HCEC 1CT (cell line): Measurements from ENCODE around the gene MRGPRE.

Source experiments
- DNase-seq: peaks from one replicate; pipeline ENCODE4 v3.0.0-alpha.2; 2017

MRGPRE gene

DNA sequence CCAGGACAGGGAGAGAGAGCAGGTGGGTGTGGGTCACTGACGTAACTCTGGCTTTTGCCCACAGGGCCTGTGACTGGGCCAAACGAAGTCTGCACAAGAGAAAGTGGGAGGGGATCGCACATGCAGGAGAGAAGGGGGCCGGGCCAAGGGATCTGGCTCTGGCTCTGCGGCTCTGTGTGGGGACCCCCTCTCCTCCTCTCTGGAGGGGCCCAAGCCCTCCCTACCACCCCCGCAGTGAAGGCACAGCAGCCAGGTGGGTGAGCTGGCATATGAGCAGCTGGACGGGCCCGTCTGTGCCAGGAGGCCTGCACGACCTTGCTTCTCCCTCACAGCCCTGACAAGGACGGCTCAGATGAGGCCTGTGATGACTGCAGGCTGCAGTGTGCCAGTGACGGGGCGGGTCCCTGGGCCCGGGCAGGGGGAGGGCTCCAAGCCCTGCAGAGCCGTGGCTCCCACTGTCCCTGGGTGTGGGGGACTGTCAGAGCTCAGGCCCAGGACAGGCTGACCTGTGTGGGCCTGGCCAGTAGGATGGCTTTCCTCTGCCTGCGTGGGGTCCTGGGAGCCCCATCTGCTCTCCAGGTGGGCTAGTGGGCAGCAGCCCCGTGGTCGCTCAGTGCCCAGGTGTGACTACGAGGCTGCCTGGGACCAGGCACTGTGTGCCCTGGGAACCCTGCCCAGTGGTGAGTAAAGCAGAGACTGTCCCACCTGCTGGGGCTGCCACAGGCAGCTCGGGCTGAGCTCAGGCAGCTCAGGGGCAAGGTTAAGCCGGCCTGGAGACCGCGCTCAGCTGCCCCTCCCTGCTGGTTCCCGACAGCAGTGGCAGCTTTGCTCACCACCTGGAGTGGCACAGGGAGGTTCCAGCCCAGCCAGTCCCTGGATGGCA, 35.8 kb downstream of the MRGPRE start:
- DNase-seq = no peak

DNA sequence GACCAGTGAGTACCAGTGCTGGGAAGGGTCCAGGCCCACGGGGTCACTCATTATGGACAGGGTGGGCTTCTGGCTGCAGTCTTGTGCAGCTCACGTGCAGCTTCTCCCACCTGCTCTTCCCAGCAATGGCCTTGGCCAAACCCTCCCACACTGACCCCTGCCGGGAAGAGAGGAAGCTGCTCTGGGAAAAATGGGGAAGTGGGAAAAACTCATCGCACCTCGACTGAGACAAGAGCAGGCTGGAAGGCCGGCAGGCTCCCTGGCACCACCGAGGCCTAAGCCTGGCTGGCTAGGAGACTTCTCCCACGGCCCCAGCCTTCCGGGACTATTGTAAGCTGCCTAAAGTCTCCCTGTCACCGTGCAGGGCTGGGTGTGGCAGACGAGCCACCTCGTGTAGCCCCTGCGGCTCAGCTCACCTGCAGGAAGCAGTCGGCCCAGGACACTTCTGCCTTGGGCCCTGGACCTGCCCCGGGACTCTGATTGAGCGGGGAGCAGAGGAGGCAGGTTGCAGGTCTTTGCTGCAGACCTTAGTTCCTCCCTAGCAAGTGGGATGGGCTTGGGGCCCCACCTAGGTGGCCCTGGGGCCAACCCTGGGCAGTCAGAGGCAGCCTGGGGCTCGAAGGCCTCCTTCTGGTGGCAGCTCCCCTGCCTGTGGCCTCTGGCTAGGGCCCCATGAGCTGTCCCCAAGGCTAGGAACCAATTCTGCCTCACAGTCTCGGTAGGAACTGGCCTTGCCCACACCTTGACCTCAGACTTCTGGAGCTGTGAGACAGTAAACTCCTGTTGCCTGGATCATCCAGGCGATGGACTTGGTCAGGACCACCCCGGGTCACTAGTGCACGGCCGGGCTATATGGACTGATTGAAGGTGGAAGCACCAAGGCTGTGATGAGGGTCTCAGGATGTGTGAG, 36.7 kb downstream of the MRGPRE start:
- no peak for DNase-seq

DNA sequence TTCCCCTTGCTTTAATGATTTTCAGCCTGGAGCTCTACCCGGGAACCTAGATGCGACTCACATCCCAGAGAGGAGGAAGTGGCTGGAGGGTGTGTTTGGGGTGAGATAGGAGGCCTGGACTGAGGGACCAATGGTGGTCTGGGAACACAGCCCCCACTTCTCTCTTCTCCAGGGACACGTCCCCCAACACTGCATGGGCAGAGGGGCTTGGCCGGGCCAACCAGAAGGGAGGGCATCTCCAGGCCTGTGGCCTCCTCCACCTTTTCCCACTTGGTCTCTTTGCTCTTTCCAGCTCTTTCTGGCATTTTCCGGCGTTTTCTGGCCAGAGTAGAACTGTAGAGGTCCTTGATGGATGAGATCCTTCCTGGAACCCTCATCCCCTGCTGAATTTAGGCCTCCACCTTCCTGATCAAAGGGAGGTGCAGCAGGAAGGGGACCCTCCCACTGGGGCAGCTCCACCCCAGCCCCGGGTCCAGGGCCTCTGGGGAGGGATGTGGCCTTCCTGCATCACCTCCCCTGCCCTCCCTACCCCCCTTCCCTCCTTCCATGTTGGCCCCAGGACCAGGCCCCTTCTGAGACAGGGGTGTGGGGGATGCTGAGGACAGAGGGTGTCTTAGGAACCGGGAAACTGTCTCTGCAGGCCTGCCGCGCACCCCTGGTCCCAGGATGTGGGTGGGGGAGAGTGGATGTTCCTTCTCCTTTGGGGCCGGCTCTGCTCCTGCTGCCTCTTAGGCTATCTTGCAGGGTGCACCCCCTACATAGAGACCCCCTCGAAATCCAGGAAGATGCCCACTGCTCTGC, 38.0 kb downstream of the MRGPRE start:
- DNase-seq = no peak

DNA sequence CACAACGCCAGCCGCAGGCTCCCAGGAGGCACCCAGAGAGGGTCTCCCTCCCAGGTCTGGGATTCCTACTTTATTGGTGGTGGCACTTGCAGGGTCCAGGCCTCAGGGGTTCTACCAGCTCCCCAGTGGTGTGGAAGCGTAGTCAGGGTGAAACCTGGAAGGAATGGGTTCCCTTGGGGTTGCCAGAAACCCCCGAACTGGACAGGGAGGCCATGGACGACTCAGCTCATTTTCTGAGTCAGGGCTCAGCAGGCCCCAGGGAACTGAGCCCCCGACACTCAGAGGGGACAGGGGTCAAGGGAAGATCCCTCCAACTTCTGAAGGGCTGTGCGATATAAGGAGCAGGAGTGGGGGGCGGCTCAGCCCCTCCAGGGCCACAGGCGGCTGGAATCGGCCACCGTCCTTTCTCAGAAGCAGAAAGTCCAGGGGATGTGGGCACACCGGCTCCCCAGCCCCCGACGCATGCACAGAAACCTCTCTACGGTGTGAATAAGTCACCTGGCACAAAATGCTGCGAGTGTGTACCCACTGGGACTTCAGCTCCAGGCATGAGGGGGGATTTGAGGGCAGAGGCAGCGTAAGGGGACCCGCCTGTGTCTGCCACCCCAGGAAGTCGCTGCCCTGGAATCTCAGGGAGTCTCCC, 38.7 kb downstream of the MRGPRE start:
- DNase-seq = no peak

DNA sequence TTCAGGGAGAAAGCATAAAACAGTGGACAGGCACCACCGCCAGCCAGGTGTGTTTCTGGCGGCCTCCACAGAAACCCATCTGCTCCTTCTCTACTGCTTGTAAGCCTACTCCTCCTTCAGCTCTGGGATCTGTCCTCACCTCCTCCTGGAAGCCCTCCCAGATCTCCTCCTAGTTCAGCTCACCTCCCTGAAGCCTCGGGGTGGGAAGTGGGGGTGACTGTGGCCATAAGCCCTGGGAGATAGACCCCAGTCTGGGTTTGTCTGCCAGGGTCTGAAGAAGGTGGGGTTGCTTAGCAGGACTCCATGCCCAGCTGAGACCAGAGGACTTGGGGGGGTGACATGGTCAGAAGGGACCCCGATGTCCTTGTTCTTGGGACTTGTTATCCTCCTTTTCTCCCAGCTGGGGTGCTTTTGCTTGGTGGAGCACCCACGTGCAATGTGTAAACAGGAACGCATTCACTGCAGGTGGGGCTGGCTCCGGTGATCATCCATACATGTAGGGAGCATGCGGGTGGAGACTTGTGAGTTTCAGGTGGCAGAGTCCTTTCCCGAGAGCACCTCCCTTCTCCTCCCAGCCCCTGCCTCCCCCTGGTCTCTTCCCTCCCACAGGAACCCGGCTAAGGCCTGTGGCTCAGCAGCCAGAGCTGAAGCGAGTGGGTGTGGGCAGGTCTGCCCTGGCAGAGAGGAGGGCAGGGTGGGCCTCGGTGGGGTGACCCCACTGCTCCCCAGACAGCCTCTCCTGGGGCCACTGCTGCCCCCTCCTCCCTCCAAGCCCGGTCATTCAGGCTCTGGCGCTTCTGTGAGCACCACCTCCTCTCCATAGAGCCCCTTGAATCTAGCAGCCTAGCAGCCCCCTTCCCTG, 39.5 kb downstream of the MRGPRE start:
- no peak for DNase-seq

DNA sequence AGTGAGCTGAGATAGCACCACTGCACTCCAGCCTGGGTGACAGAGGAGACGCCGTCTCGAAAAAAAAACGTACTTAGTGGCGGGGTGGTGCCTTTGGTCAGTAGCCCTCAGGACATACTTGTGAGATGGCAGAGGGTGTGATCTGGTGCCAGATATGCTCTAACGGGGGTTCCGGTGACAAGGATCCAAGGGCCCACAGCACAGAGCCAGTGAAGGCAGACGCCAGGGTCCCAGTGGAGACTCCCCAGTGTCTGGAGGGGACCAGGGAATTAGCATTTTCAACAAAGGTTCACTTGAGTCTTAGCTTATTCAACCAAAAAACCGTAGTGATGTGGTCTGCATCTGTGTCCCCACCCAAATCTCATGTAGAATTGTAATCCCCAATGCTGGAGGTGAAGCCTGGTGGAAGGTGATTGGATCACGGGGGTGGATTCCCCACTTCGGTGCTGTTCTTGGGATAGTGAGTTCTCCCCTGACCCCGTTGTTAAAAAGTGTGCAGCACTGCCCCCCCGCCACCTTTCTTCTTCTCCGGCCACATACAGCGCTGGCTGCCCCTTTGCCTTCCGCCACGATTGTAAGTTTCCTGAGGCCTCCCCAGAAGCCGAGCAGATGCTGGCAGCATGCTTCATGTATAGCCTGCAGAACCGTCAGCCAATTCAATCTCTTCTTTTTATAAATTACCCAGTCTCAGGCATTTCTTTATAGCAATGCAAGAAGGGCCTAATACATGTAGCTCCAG, 40.5 kb downstream of the MRGPRE start:
- DNase-seq = no peak

DNA sequence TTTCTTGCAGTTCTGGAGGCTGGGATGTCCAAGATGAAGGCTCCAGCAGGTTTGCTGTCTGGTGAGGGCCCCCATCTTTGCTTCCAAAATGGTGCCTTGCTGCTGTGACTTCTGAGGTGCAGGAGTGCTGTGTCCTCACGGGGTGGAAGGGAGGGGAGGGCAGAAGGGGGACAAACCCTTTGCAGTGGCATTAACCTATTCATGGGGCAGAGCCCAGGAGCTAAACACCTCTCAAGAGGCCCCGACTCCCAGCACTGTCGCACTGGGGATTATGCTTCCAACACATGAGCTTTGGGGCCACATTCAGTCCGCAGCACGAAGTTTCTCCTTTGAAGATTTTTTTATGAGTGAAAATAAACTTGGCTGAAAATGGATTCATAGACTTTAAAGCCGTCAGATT, 41.6 kb downstream of the MRGPRE start:
- no peak for DNase-seq

DNA sequence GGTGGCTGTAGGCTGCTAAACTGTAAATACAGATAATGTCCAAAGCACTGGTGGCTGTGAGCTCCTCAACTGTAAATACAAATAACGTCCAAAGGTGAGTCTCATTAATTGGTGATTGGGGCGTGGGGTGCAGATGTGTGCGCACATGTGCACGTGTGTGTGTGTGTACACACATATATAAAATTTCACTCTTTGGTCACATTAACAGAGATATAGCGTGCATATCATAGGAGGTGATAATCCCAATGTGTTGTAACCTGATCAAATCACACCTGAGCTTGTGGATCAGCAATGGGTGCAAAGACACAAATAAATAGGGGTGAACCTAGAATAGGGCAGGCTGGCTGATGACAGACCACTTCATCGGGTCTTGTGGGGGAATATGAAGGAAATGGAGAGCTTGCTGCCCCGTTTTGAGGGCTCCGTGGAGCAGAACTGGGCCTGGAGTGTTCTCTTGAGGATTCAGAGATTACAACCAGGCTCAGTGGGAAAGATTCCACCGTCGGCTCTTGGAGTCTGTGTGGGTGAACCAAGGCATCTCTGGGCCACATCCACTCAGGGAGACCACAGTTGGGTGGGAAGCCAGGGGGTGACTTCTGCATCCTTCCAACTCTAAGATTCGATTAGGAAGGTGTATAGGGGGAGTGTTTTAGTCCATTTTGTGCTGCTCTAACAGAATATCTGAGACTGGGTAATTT, 42.2 kb downstream of the MRGPRE start:
- no peak for DNase-seq

DNA sequence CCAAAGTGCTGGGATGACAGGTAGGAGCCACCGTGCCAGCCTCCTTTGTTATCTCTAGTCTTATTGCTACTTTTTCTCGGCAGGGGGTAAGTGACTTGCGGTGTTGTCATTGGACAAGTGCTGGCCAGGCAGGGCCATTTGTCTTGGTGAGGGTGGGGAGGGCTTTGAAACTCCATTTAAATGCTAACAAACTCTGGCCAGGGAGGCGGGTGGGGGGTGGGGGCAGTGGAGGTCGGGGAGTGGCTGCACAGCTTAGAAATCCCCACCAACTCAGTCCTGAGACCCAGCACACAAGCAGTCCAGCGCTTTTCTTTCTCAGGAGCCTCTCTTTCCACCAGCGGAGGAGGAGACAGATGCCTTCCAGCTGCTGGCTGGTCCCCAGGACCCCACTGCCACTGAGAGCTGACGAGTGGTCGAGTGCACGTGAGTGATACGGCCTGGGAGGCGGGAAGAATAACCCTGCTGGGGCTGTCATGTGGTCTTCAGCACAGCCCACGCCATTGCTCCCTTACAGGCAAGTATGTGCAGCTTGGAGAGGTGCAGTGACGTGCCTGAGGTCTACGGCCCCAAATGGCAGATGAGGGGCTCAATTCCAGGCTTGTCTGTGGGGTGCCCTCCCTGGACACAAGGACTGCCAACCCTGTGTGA, 42.9 kb downstream of the MRGPRE start:
- no peak for DNase-seq

DNA sequence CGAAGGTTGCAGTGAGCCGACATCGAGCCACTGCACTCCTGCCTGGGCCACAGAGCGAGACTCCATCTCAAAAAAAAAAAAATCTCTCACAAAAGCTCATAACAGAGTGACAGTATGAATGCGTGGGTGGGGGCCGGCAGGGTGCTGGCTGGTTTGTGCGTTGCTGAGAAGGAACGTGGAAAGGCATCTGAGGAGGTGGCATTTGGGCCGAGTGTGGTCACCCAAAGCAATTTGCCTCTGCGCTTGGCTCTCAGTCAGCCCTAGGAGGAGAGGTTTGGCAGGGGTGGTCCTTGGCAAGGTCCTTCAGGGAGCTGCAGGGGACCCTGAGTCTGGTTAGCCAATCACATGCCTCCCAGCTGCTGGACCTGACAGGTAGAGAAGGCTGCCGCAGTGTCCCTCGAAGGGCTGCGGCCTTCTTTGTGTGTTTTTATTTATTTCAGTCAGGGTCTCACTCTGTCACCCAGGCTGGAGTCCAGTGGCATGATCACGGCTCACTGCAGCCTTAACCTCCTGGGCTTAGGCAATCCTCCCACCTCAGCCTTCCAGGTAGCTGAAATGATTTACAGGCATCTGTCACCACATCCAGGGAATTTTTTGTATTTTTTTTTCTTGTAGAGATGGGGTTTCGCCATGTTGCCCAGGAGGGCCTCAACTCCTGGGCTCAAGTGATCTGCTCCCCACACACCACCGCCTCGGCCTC, 43.6 kb downstream of the MRGPRE start:
- no peak for DNase-seq

DNA sequence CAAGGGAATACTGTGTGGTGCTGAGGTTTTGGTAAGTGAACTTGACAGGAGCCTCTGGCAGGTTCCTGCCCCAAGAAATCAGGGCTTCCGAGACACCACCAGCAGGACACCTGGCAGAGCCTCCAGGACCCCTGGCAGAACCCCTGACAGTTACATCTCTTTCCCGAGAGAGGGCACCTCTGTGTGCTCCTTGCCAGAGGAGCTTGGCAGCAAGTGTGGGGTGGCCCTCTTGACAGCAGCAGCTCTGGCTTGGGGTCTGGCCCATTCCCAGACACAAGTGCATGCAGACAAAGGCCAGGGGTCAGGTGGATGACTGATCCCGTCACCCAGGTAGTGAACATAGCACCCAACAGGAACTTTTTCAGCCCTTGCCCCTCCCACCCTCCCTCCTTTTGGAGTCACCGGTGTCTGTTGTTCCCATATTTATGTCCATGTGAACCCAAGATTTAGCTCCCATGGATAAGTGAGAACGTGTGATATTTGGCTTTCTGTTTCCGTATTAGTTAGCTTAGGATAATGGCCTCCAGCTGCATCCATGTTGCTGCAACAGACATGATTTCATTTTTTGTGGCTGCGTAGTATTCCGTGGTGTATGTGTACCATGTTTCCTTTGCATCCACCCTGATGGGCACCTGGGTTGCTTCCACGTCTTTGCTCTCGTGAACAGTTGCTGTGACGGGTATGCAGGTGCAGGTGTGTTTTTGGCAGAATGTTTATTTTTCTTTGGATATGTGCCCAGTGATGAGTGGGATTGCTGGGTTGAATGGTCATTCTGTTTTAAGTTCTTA, 45.9 kb downstream of the MRGPRE start:
- DNase-seq = no peak

DNA sequence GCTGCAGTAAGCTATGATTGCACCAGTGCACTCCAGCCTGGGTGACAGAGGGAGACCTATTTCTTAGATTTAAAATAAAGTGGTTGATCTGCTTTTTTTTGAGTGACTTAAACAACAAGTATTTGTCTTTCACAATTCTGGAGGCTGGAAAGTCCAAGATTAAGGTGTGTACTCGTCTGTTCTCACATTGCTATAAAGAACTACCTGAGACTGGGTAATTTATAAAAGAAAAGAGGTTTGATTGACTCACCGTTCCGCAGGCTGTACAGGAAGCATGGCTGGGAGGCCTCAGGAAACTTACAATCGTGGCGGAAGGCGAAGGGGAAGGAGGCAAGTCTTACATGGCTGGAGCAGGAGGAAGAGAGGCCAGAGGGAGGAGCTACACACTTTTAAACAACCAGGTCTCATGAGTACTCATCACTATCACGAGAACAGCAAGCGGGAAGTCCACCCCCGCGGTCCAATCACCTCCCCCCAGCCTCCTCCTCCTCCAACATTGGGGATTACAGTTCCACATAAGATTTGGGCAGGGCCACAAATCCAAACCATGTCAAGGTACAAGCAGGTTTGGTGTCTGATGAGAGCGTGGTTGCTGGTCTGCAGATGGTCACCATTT, 47.4 kb downstream of the MRGPRE start:
- DNase-seq = no peak

DNA sequence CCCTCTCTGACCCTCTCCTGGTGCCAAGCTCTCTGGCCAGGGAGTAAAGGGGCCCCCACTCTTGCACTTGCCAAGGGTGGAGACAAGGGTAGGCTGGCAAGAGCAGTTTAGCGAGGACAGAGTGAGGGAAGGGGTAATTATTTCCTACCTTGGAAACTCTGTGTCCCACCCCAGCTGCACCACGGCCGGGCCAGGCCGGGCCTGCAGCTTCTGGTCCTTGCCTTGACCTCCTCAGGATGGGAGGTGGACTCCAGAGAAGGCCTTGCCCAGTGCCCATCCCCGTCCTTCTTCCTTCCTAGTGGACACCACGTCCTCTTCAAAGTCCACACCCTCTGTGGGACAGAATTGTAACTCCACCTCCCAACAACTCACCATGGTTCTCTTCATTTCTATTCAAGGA, 48.7 kb downstream of the MRGPRE start:
- DNase-seq = no peak

DNA sequence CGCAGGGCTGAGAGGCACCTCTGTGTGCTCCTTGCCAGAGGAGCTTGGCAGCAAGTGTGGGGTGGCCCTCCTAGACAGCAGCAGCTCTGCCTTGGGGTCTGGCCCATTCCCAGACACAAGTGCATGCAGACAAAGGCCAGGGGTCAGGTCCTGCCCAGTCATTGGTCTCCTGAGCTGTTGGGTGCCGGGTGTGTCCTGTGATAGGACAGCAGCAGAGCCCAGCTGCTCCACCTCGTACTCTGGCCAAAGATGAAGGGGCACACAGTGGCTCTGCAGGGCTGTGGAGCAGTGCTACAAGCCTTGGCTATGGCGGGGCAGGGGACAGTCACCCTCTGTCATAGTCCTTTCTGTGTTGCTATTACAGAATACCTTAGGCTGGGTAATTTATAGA, 49.8 kb downstream of the MRGPRE start:
- no peak for DNase-seq

DNA sequence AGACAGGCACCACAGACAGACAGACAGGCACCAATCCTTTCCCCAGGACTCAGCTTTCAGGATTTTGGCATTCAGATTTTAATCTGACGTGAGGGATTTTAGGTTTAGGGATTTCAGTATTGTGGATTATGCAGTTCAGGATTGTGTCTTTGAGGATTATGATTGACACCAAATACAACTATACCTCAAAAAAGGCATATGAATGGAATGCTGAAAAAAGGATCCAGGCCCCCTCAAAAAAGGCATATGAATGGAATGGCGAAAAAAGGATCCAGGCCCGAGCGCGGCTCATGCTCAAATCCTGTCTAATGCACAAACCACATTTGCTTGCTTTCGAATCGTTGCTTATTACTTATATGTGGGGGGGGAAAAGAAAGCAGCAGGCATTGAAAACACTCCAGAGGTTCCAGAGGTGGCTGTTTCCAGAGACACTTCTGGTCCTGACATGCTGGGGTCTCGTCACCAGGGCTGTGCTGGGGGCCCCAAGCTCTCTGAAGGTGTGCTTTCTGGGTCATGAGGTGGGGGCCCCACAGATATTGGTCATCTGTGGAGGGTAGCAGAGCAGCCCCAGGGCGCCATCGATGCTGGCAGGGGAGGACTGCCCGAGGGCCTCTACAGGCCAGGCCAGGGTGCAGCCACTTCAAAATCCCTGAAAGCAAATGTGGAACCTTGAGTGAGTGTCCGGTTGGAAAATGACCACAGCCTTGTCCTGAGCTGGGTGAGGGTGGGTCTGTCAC, 50.3 kb downstream of the MRGPRE start:
- no peak for DNase-seq

DNA sequence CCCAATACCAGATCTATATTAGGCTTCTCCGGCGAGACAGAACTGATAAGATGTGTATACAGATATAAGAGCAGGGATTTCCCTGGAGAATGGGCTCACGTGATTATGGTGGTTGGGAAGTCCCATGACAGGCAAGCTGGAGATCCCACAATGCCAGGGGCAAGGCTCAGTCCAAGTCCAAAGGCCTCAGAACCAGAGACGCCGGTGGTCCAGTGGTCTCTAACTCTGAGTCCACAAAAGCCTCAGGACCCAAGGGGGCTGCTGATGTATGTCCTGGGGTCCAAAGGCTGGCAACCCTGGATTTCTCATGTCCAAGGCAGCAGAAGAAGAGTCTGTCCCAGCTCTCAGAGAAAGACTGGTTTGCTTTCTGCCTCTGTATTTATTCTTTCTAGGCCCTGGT, 51.3 kb downstream of the MRGPRE start:
- no peak for DNase-seq

DNA sequence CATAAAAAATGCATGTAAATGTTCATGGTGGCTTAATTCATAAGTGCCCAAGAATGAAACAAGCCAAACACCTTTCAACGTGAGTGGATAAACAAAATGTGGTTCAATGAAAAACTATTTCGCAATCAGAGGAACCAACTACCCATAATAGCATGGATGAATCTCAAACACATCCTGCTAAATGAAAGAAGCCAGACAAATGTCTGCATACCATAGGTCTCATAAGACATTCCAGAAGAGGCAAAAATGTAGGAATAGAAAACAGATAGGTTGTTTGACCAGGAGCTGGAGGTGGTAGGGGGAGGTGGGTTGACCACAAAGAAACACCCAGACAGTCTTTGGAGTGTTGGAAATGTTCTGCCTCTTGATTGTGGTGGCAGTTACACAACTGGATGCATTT, 53.9 kb downstream of the MRGPRE start:
- DNase-seq = no peak
